AG09319 (cell line): ENCODE results near the gene ANGEL1.

Source experiments
- DNase-seq: peaks from one replicate; pipeline ENCODE4 v3.0.0-alpha.2; 2010; ENCODE audit warnings: low read depth; ENCODE audit errors: extremely low read depth
- CTCF ChIP-seq: IDR thresholded peaks from 2 replicates; pipeline ENCODE4 v1.5.1; 2011; ENCODE audit warnings: low read depth, mild to moderate bottlenecking, inconsistent platforms, low read length, moderate library complexity

The ANGEL1 gene

GRCh38 chr14:76756371-76756750 lies 56.3 kb downstream of the ANGEL1 start:
- no peak for DNase-seq
- no peak for TF ChIP-seq CTCF

- DNase-seq, result no peak
Observed at GRCh38 chr14:76755610-76756370, 56.9 kb downstream of the ANGEL1 start.

GRCh38 chr14:76754586-76754985 lies 58.1 kb downstream of the ANGEL1 start:
- no peak for DNase-seq
- no peak for TF ChIP-seq CTCF

More at GRCh38 chr14:76755610-76756370, 56.9 kb downstream of the ANGEL1 start:
- no peak for TF ChIP-seq CTCF

GRCh38 chr14:76753541-76754198 lies 59.0 kb downstream of the ANGEL1 start:
- DNase-seq, result no peak
- no peak for TF ChIP-seq CTCF

- no peak for DNase-seq
Observed at GRCh38 chr14:76752744-76753143, 59.9 kb downstream of the ANGEL1 start.

GRCh38 chr14:76742966-76743365 lies 69.7 kb downstream of the ANGEL1 start:
- no peak for DNase-seq
- no peak for TF ChIP-seq CTCF

More at GRCh38 chr14:76752744-76753143, 59.9 kb downstream of the ANGEL1 start:
- TF ChIP-seq CTCF, result no peak

GRCh38 chr14:76742185-76742584 lies 70.5 kb downstream of the ANGEL1 start:
- DNase-seq, result no peak
- TF ChIP-seq CTCF, result no peak
